OCI-LY7 (cell line): ENCODE data around the gene FABP6. TPM values are rescaled to one million over a fixed set of nuclear protein-coding genes. Genes with fewer than 3 reads are reported as not detected.

Experiments used
- BruUV-seq: library from RNA; stranded (reverse); fragments of 400-500 nt; replicated peaks from 2 replicates; lab custom pipeline; 2021; lab: Mats Ljungman, UMichigan
- CTCF ChIA-PET: fragments of 300-600 bp; sonication (Branson Sonifier 250); formaldehyde crosslinking; loops from one replicate; lab custom pipeline; 2022; ENCODE audit warnings: antibody characterized with exemption; ENCODE audit not compliant: unreplicated experiment; lab: Charles Lee
- POLR2A ChIA-PET: fragments of 300-600 bp; sonication (Branson Sonifier 250); formaldehyde crosslinking; loops from one replicate; lab custom pipeline; 2022; ENCODE audit warnings: antibody characterized with exemption; lab: Charles Lee
- DNase-seq: peaks from one replicate; pipeline ENCODE4 v3.0.0-alpha.2; 2015; ENCODE audit warnings: low spot score
- H2AFZ ChIP-seq: fragments of 200-600 bp; sonication (generic), shearing (Covaris generic); 2 replicates; pipeline ENCODE4 v1.6.1; 2014; ENCODE audit warnings: mild to moderate bottlenecking, antibody characterized with exemption, low read length, moderate library complexity
- H3K27ac ChIP-seq: fragments of 200-600 bp; sonication (generic); 2 replicates; pipeline ENCODE4 v1.5.1; 2014; ENCODE audit warnings: mixed run types, low read depth, mild to moderate bottlenecking, moderate library complexity, low read length, inconsistent platforms; ENCODE audit not compliant: poor library complexity, severe bottlenecking
- H3K36me3 ChIP-seq: fragments of 200-600 bp; sonication (generic); 2 replicates; pipeline ENCODE4 v1.6.1; 2014; ENCODE audit warnings: mild to moderate bottlenecking, antibody characterized with exemption, low read length, moderate library complexity, mixed read lengths; ENCODE audit not compliant: insufficient read depth
- H3K4me1 ChIP-seq: fragments of 200-600 bp; sonication (generic); 2 replicates; pipeline ENCODE4 v1.5.1; 2014; ENCODE audit warnings: mild to moderate bottlenecking, low read length; ENCODE audit not compliant: insufficient read depth, poor library complexity, severe bottlenecking
- H3K4me2 ChIP-seq: fragments of 200-600 bp; sonication (generic); 2 replicates; pipeline ENCODE4 v1.6.1; 2014; ENCODE audit warnings: mild to moderate bottlenecking, low read length
- H3K4me3 ChIP-seq: fragments of 200-600 bp; sonication (generic); 2 replicates; pipeline ENCODE4 v1.5.1; 2014; ENCODE audit warnings: mild to moderate bottlenecking, low read depth, low read length; ENCODE audit not compliant: poor library complexity, severe bottlenecking
- H3K79me2 ChIP-seq: fragments of 200-600 bp; sonication (generic); 2 replicates; pipeline ENCODE4 v1.6.1; 2016; ENCODE audit warnings: low read depth, mild to moderate bottlenecking, low read length, moderate library complexity, mixed read lengths; ENCODE audit not compliant: insufficient read depth
- H3K9me2 ChIP-seq: fragments of 200-600 bp; sonication (generic); 2 replicates; pipeline ENCODE4 v1.6.1; 2016; ENCODE audit warnings: mild to moderate bottlenecking, low read length, mixed read lengths; ENCODE audit not compliant: insufficient read depth
- H3K9me3 ChIP-seq: fragments of 200-600 bp; sonication (generic); 2 replicates; pipeline ENCODE4 v1.6.1; 2014; ENCODE audit warnings: mild to moderate bottlenecking, mixed run types, low read length, mixed read lengths
- H4K20me1 ChIP-seq: fragments of 200-600 bp; sonication (generic); 2 replicates; pipeline ENCODE4 v1.6.1; 2014; ENCODE audit warnings: mild to moderate bottlenecking, antibody characterized with exemption, low read length, moderate library complexity, mixed read lengths; ENCODE audit not compliant: insufficient read depth
- CTCF ChIP-seq: fragments of 200-600 bp; sonication (generic); conservative IDR thresholded peaks from 2 replicates; pipeline ENCODE4 v1.5.1; 2014; ENCODE audit warnings: mild to moderate bottlenecking, antibody characterized with exemption, low read length, moderate library complexity, mixed read lengths
- EZH2phosphoT487 ChIP-seq: fragments of 200-600 bp; sonication (generic); IDR thresholded peaks from 2 replicates; pipeline ENCODE4 v1.6.1; 2018; ENCODE audit warnings: low read depth, borderline replicate concordance, mild to moderate bottlenecking, mixed run types, antibody characterized with exemption, low read length, moderate library complexity, mixed read lengths
- intact Hi-C: fragments of 100-400 bp; cut with micrococcal nuclease; formaldehyde crosslinking; loops from one replicate; pipeline ENCODE4 v1.10.0; 2022; ENCODE audit not compliant: unreplicated experiment
- total RNA-seq, 2 experiments: library from RNA; depleted of rRNA in 1 of 2; stranded (reverse); fragments of >200 nt in 1 of 2; shearing (Covaris generic) in 1 of 2; gene quantifications; 2 replicates each; pipeline ENCODE4 v1.2.3, GENCODE V29; 2014 to 2022

FABP6 gene
- total RNA-seq, 2 experiments from 2014 or later = 0.69 TPM; not detected in 1

DNA sequence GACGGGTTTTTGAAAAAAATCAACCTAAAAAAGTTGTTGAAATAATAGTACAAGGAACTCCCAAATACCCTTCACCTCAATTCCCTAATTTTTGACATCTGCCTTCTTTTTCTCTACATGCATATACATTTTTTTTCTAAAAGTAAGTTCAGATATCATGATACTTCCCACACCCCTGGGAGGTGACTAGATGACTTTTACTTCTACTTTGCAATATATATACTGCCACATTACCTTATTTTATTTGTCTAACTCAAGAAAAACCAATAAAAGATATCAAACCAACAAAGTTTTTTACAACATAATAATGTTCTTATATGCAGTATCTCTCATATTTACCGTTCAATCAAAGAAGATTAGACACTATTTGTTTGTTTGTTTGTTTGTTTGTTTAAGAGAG is 52.0 kb downstream of the FABP6 start:
- Histone ChIP-seq H3K79me2 (no peaks in the 10 kb centered on the region), H3K9me2 (no peaks in the 10 kb centered on the region), H3K27ac (no peak overlapping the region), H3K9me3 (no peaks in the 10 kb centered on the region), H2AFZ (no peak overlapping the region), H3K4me1 (no peaks in the 10 kb centered on the region), H4K20me1 (no peaks in the 10 kb centered on the region), H3K36me3 (no peaks in the 10 kb centered on the region), H3K4me3 (no peak overlapping the region), H3K4me2 (no peak overlapping the region)
- ChIA-PET CTCF (no interaction called here), POLR2A (interaction anchor here (0.6 kb wide), 1 partner anchor 18 kb away, joined by 3 read pairs; no protein-coding TSS in a partner anchor)
- intact Hi-C loops = no loop called here
- BruUV-seq = no TSS peak
- DNase-seq = no peak
- no peak for TF ChIP-seq EZH2phosphoT487
- TF ChIP-seq CTCF = no peak

- TF ChIP-seq CTCF = no peak
- no peak for TF ChIP-seq EZH2phosphoT487
- no TSS peak for BruUV-seq
- intact Hi-C loops = no loop called here
- Histone ChIP-seq H3K4me2 (no peak overlapping the region), H4K20me1 (no peaks in the 10 kb centered on the region), H3K27ac (no peak overlapping the region), H3K36me3 (no peaks in the 10 kb centered on the region), H2AFZ (no peak overlapping the region), H3K9me3 (no peaks in the 10 kb centered on the region), H3K9me2 (no peaks in the 10 kb centered on the region), H3K4me1 (no peaks in the 10 kb centered on the region), H3K79me2 (no peaks in the 10 kb centered on the region), H3K4me3 (no peak overlapping the region)
- POLR2A ChIA-PET = interaction anchor here (0.6 to 1.0 kb wide), 4 partner anchors 33 to 370 kb away, joined by 3 to 5 read pairs (median 3); no protein-coding TSS in a partner anchor
- CTCF ChIA-PET = no interaction called here
- DNase-seq = no peak
Measured at GRCh38 chr5:160284291-160284873, 55.1 kb downstream of the FABP6 start.

GRCh38 chr5:160285316-160285715 is 56.0 kb downstream of the FABP6 start:
- no peak overlapping the region for H3K27ac ChIP-seq
- TF ChIP-seq CTCF (no peak), EZH2phosphoT487 (no peak)
- no peaks in the 10 kb centered on the region for H3K79me2 ChIP-seq
- H3K9me2 ChIP-seq = no peaks in the 10 kb centered on the region
- POLR2A ChIA-PET = interaction anchor here (0.5 to 1.4 kb wide), 5 partner anchors 19 to 520 kb away, joined by 3 to 5 read pairs (median 3); no protein-coding TSS in a partner anchor
- no peaks in the 10 kb centered on the region for H3K9me3 ChIP-seq
- BruUV-seq = no TSS peak
- H2AFZ ChIP-seq = no peak overlapping the region
- CTCF ChIA-PET = no interaction called here
- DNase-seq = no peak
- intact Hi-C loops = no loop called here
- no peaks in the 10 kb centered on the region for H3K4me1 ChIP-seq
- H3K4me2 ChIP-seq = no peak overlapping the region
- H4K20me1 ChIP-seq = no peaks in the 10 kb centered on the region
- H3K4me3 ChIP-seq = no peak overlapping the region
- H3K36me3 ChIP-seq = no peaks in the 10 kb centered on the region
